Measurements from ENCODE around the gene INS.

The INS gene

DNA sequence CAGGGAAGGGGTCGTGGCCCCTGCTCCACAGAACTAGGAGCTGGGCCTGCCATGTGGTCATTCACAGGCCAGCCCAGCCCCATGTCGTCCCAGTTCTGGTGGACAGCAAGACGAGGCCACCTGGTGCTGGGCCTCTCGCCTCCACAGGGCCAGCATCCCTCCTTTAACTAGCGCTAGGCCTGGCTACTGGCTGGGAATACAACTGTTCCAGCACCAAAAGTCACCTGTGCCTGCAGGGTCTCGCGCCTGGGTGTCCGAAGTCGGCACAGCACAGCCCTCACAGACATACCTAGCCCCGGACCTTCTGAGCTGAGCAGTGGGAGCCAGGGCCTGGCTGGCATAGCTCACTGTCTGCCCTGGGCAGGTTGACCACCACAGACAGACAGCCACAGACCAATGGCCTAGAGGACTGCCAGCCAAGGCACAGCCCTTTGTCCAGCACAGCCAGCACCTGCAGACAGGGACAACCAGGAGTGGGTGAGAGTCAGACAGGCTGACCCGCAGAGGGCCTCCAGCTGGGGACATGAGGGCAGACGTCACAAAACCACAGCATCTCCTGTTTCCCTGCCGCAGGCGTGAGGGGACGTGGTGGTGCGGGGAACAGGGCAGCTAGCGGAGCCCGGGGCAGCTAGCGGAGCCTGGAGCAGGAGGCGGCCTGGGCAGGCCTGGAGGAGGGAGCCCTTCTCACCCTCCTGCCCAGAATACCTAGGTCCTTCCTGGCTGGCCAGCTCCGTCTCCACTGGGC lies 37.8 kb upstream of the INS start:
- no peak for DNase-seq

DNA sequence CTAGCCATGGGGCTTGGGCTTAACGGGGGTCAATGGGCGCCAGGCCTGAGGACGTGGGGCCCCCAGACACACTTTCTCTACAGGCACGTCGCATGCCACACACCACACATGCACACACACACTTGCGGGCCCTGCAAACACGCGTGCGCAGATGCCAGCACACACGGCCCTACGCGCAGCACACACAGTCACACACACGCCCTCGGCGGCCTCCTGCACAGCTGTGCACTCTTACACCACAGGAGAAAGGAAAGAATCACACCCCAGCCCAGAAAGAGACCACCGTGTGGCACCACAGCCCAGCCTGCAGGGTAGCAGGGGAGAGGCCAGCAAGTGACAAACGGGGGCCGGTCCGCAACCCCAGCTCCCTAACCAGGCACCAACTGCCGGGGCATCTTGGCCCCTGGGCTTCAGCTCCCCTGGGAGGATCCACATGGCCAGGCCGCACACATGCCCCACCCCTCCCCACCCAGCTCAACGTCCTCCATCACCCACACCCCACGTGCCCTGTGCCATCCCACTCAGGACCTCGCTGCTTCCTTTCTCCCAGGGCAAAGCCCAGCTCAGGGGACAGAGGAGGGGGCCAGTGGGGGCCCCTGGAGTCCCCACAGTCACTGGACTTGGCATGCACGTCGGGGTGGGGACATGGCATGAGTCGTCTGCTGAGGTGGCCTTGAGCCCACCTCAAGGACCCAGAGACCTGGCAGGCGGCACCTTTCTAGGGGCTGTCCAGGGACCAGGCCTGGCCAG lies 36.9 kb upstream of the INS start:
- no peak for DNase-seq

GRCh38 chr11:2196970-2197770 lies 36.2 kb upstream of the INS start:
- DNase-seq: peak; percentile 87

- no peak for DNase-seq
These were observed 34.7 kb upstream of the INS start for GRCh38 chr11:2195756-2196088.

GRCh38 chr11:2194877-2195755 lies 34.1 kb upstream of the INS start:
- DNase-seq: peak; percentile 85

- peak; percentile 14 for DNase-seq
These were observed 33.0 kb upstream of the INS start for GRCh38 chr11:2193888-2194595.

- DNase-seq: no peak
These were observed 32.3 kb upstream of the INS start for GRCh38 chr11:2193099-2193887.

- DNase-seq: no peak
These were observed 31.4 kb upstream of the INS start for GRCh38 chr11:2192435-2192834.

GRCh38 chr11:2191883-2192282 lies 30.9 kb upstream of the INS start:
- no peak for DNase-seq

GRCh38 chr11:2190657-2191471 lies 29.9 kb upstream of the INS start:
- DNase-seq: peak; percentile 93

GRCh38 chr11:2189938-2190656 lies 29.1 kb upstream of the INS start:
- DNase-seq: peak; percentile 71

- no peak for DNase-seq
These were observed 27.7 kb upstream of the INS start for GRCh38 chr11:2188745-2189144.

DNA sequence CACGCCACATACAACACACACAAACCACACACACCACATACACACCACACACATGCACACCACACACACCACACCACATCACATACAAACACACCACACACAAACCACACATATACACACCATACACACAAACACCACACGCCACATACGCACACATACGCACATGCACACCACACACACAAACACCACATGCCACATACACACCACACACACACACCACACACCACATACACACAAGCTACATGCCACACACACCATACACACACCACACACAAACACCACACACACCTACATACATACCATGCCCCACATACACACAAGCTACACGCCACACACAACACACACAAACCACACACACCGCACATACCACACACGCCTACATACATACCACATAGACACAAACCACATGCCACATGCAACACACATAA lies 26.3 kb upstream of the INS start:
- no peak for DNase-seq

DNA sequence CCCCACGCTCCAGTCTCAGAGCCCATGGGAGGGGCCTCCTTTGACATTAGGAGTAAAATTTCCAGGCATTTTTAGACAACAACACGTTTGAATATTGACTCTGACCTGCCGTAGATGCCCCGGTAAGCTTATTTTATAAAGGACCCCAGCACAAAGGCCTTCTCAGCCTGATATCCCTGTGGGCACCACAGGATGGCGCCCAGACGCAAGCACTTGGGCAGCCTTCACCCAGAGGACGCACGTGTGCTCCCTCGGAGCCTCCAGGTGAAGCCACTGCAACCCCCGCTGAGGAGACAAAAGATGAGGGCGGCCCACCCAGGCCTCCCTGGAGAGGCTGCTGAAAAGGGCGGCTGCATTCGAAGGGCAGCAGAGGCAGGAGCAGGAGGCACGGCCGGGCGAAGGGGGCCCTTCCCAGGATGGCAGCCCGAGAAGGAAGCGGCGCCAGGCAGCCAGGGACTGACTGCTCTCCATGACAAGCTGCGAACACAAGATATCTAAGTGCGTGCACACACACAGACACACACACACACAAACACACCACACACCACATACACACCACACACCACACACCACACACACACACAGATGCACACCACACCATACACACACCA lies 25.8 kb upstream of the INS start:
- DNase-seq: peak; percentile 82

DNA sequence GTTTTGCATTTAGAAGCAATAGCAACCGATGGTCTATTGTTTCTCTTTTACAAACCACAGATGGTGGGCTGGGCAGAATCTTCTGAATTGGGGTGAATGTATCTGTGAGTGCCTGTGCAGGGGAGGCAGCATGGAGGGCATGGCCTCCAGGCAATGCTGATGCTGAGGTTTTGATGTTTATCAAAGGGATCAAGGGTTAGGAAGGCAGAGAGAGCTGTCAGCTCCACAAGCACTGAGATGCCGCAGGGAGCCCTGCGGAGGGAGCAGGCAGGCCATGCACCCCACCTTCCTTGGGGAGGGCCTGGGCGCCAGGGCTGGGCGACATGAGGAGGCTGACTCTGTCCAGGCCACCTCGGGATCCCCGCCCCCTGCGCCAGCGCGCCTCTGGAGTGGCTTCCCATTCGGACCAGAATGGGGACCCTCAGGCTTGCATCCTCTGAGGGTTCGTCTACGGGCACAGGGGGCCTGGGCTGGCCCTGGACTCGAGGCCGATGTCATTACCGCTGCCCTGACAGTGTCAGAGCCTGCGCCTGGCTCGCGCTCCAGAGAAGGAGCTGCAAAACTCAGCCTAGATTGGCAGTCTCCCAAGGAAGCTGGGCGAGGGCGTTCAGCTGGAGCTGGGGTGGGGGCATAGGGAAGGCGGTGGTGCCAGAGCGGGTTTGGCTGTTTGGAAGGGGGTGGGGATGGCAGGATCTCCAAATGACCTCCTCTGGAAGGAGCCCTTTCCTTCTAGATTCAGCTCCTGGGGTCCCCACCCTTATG lies 24.5 kb upstream of the INS start:
- no peak for DNase-seq

GRCh38 chr11:2182692-2183474 lies 21.9 kb upstream of the INS start:
- no peak for DNase-seq

GRCh38 chr11:2182075-2182474 lies 21.1 kb upstream of the INS start:
- DNase-seq: no peak
